Stimulated activated memory B cell treated with anti-CD40 and anti-IgM and Interleukin-4, amounts not matched to agents 10 μg/mL and 1 μg/mL and 100 μg/mL, for 72 hours (primary cell): ENCODE data around the gene MXD1.

Experiments used
- ATAC-seq: fragments of 150-1000 bp; cut with Tn5 transposase; 2 replicates; pipeline ENCODE4 v1.10.0; 2021
- H3K27ac Mint-ChIP-seq: one replicate; pipeline ENCODE4 v1.8.0; 2022; ENCODE audit warnings: mild to moderate bottlenecking, mixed read lengths
- H3K27me3 Mint-ChIP-seq: one replicate; pipeline ENCODE4 v1.8.0; 2022; ENCODE audit warnings: mixed read lengths
- H3K36me3 Mint-ChIP-seq: one replicate; pipeline ENCODE4 v1.8.0; 2022; ENCODE audit warnings: mixed read lengths
- H3K4me1 Mint-ChIP-seq: one replicate; pipeline ENCODE4 v1.8.0; 2022; ENCODE audit warnings: mixed read lengths
- H3K4me3 Mint-ChIP-seq: one replicate; pipeline ENCODE4 v1.8.0; 2022; ENCODE audit warnings: mild to moderate bottlenecking, moderate library complexity, mixed read lengths
- H3K9me3 Mint-ChIP-seq: one replicate; pipeline ENCODE4 v1.8.0; 2022; ENCODE audit warnings: mixed read lengths

The MXD1 gene

DNA sequence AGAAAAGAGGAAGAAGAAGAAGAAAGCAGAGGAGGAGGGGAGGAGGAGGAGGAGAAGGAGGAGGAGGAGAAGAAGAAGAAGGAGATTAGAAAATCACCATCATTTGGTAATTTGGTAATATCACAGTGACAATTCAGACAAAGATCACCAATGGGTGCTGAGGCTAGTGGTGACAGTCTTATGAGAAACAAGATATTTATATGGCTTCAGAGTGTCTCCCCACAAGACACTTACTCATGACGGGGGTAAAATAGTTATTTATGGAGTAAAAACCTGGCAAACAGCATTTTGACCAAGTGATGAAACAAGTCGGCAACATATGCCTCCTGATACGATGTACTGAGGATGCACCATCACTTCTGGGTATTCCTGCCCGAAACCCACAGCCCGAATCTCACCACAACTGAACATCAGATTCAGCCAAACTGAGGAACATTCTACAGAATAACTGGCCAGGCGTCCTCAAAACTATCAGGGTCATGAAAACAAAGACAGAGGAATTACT is 41.6 kb downstream of the MXD1 start:
- no peak for ATAC-seq
- H3K27ac Mint-ChIP-seq: no peak overlapping the region
- H3K36me3 Mint-ChIP-seq: no peaks in the 10 kb centered on the region
- H3K9me3 Mint-ChIP-seq: no peaks in the 10 kb centered on the region
- H3K4me1 Mint-ChIP-seq: peaks cover 11% of the 10 kb centered on the region
- no peaks in the 10 kb centered on the region for H3K27me3 Mint-ChIP-seq
- H3K4me3 Mint-ChIP-seq: no peak overlapping the region

DNA sequence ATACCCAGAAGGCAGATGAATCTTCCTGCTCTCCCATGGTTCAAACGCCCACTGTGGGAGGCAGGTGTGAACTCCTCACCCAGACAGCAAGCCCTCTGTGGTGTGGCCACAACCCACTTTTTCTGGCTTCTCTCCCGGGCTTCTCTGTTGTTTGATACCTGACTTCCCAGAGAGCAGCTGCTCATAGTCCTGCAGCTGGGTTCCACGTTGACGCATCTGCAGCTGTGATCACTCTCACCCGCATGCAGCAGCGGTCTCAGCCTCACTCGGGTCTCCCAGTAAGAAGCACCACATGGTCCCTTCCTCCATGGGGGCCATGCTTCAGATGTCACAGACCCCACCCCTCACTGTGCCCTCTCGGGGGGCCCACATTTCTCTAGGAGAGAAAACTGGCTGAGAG is 43.1 kb downstream of the MXD1 start:
- Mint-ChIP-seq H3K4me3 (no peak overlapping the region), H3K9me3 (no peaks in the 10 kb centered on the region), H3K4me1 (peaks cover 1% of the 10 kb centered on the region), H3K36me3 (no peaks in the 10 kb centered on the region), H3K27me3 (no peaks in the 10 kb centered on the region), H3K27ac (no peak overlapping the region)
- ATAC-seq: no peak

DNA sequence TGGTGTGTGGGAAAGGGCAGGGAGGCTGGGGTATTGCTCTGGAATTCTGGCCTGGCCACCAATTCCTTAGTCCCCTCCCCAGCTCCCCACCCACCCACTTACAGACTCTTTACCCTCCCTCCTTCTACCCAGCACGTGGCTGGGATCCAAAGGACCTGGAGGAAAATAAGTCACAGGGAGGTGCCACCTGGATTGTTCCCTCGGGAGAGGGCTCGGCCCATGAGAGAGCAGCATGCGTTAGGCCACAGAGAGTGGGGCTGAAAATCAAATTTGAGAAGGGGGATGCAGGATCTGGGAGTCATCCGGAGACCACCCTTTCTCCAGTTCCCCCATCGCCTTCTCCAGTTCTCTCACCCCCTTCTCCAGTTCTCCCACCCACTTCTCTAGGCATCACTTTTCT is 43.6 kb downstream of the MXD1 start:
- ATAC-seq: no peak
- no peaks in the 10 kb centered on the region for H3K9me3 Mint-ChIP-seq
- H3K27me3 Mint-ChIP-seq: no peaks in the 10 kb centered on the region
- H3K36me3 Mint-ChIP-seq: no peaks in the 10 kb centered on the region
- H3K4me1 Mint-ChIP-seq: no peaks in the 10 kb centered on the region
- no peak overlapping the region for H3K4me3 Mint-ChIP-seq
- no peak overlapping the region for H3K27ac Mint-ChIP-seq

DNA sequence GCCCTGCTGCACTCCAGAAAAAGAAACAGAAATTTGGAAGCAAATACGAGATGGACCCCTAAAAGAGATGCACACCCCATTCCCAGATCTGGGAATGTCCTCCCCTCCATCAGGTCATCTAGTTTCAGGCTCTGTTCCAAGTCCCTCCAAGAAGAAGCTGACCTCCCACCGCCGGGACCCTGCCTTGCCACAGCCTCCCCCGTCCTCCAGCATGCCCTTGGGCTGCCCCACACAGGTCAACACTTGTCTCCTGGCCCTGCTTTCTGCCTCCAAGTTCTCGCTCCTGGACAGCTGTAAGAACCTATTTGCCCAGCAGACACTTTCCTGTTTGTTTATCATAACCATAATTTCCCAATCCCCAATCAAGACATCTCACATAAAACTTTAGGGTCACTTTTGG is 44.5 kb downstream of the MXD1 start:
- no peak overlapping the region for H3K27ac Mint-ChIP-seq
- no peaks in the 10 kb centered on the region for H3K9me3 Mint-ChIP-seq
- no peak overlapping the region for H3K4me3 Mint-ChIP-seq
- no peak for ATAC-seq
- peaks cover under 1% of the 10 kb centered on the region for H3K4me1 Mint-ChIP-seq
- no peaks in the 10 kb centered on the region for H3K27me3 Mint-ChIP-seq
- no peaks in the 10 kb centered on the region for H3K36me3 Mint-ChIP-seq

DNA sequence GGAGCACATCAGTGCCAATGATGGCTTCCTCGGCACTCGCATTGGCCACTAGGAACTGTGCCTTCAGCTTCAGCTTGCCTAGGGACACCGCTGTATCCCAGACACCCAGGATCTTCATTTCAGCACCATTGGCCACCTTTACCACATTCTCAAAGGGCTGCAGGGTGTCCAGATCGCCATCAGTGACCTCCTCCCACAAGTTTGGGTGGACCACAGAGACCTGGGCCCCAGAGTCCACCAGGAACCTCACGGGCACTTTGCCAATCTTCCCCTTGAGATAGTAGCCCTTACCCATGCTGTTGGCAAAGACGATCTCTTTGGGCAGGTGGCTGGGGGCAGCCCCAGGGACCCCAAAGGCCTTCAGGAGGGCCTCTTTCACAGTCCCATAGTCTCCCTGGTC is 45.9 kb downstream of the MXD1 start:
- Mint-ChIP-seq H3K9me3 (no peaks in the 10 kb centered on the region), H3K36me3 (no peaks in the 10 kb centered on the region), H3K4me1 (peaks cover 6% of the 10 kb centered on the region), H3K27me3 (no peaks in the 10 kb centered on the region), H3K27ac (no peak overlapping the region), H3K4me3 (no peak overlapping the region)
- ATAC-seq: no peak

DNA sequence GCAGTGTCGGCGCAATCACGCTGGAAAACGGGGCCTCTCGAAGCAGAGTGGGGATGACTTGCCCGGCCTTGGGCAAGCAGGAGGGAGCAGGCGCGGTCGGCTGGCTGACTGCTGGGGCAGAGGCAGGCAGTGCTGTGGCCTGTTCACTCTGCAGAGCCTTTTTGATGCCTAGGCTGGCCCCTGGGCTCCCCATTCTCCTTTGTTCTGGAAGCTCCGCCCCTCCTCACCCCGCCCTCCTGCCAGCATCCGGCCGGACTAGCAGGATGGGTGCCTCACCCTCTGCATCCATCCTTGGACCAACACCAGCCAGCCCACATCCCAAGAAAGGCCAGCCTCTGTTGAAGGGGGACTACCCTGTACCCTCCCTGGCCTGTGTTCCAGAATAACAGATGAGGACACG is 46.6 kb downstream of the MXD1 start, which contains the start of gene ASPRV1:
Gene ASPRV1 (minus strand): TSS at position 136 of the 400 bp plus-strand sequence. CDS start 195 bp downstream, outside the sequence.
- H3K36me3 Mint-ChIP-seq: no peaks in the 10 kb centered on the region
- no peak for ATAC-seq
- H3K27ac Mint-ChIP-seq: no peak within 1 kb of the TSS
- H3K27me3 Mint-ChIP-seq: no peaks in the 10 kb centered on the region
- no peaks in the 10 kb centered on the region for H3K9me3 Mint-ChIP-seq
- no peak within 1 kb of the TSS for H3K4me3 Mint-ChIP-seq
- peaks cover 6% of the 10 kb centered on the region for H3K4me1 Mint-ChIP-seq

DNA sequence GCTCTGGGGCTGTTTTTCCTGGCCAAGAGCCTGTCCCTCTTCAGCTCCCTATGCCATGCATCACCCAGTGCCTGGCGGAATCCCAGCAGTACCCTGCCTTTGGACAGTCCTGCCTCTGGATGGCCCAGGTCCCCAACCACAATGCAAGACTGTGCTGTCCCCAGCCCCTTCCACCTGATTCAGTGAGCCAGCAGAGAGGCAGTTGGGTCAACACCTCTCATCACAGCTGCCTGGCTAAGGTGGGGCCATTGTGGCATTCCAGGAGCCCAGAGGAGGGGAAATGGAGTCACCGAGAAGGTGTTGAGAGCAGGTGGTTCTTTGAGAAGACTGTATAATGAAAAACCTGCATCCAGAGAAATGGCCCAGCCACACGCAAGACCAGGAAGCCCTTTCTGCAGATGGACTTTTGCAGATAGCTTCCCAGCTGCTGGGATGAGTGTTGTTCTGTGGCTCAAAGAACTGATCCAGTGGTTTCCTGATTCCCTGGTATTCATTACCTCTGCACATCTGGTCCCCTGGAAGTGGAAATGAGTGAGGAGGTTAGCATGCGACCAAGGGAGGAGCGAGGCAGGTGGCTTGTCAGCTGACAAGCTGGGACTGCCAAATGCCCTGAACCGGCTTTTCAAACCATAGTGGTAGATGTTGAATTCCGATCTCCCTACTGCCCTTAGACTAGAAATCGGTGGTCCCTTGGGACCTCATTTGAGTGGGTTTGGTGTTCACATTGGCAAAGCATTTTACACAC is 48.2 kb downstream of the MXD1 start:
- no peaks in the 10 kb centered on the region for H3K36me3 Mint-ChIP-seq
- no peak overlapping the region for H3K27ac Mint-ChIP-seq

DNA sequence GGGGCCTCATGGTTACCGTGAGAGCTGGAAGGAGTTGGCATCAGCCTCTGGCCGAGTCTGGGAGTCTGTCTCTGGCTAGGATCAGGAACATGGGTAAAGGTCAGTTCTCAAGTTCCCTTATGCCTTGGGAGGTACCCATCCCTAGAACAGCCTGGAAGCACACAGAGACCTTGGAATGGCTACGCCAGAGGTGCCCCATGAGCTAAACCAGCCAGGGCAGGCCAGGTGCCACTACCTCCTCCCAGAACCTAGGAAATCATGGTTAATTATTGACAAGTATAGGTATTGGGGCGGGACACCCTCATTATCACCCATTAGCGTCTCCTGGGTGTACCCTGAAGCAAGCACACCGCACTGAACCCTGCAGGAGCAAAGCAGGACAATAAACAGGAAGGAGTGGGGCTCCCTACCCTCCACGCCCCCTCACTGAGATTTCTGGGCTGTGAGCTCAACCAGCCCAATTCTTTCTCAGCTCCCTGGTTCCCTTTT is 49.5 kb downstream of the MXD1 start:
- H3K36me3 Mint-ChIP-seq: no peaks in the 10 kb centered on the region

More for the DNA sequence above, 48.2 kb downstream of the MXD1 start:
- no peaks in the 10 kb centered on the region for H3K27me3 Mint-ChIP-seq
- H3K9me3 Mint-ChIP-seq: no peaks in the 10 kb centered on the region
- no peak overlapping the region for H3K4me3 Mint-ChIP-seq
- ATAC-seq: no peak
- H3K4me1 Mint-ChIP-seq: peaks cover 6% of the 10 kb centered on the region

DNA sequence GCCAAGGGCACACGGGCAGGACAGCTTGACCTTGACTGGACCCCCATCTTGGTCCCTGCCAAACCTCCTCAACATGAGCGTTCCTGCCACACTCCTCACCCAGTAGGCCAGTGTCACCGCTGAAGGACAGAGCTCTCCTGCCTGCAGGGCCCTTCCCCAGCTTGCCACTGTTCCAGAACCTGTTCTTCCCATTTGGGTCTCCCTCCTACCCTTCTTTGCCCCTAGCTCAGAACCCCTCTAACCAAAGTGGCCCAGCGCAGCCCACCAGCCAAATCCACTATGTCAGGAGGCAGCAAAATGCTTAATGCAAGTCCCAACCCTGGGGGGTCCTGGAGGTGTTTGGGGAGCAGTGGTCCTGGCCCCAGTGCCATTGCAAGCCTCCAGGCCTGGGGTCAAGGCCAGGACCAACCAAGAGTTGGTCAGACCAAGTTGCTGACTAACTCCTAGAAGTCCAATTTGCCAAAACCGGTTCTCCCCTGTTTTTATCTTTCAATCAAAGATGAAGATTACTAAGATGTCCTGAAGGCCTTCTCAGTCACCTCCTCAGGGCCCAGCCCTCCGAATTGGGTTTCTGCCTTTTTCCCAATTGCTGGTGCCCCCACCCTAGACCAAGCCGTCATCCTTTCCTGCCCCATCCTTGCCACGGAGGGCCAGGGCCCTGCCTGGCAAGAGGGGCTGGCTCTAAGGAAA is 51.0 kb downstream of the MXD1 start:
- Mint-ChIP-seq H3K27me3 (no peaks in the 10 kb centered on the region), H3K36me3 (no peaks in the 10 kb centered on the region), H3K9me3 (no peaks in the 10 kb centered on the region), H3K27ac (no peak overlapping the region), H3K4me3 (no peak overlapping the region), H3K4me1 (peaks cover 6% of the 10 kb centered on the region)
- ATAC-seq: no peak

More for the DNA sequence above, 49.5 kb downstream of the MXD1 start:
- Mint-ChIP-seq H3K4me3 (no peak overlapping the region), H3K27ac (no peak overlapping the region), H3K4me1 (peaks cover 6% of the 10 kb centered on the region), H3K27me3 (no peaks in the 10 kb centered on the region), H3K9me3 (no peaks in the 10 kb centered on the region)
- no peak for ATAC-seq

DNA sequence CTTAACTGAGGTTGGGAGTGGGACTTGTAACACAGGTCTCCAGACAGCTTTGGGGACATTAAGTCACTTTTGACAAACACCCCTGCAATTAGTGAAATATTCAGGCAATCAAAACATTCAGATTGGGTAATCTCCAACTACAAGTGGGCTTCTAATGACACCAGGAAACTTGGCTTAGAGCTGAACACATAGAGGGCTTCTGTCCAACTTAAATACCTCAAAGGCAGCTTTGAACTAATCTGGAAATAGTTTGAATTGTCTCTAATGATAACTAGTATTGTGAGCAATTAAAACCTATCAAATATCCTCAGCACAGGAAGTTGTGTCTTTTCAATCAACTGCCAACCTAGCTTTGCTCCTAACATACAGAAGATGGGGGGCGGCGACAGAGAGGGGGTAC is 51.6 kb downstream of the MXD1 start:
- ATAC-seq: no peak
- peaks cover 6% of the 10 kb centered on the region for H3K4me1 Mint-ChIP-seq
- H3K27ac Mint-ChIP-seq: no peak overlapping the region
- no peak overlapping the region for H3K4me3 Mint-ChIP-seq
- H3K27me3 Mint-ChIP-seq: no peaks in the 10 kb centered on the region
- H3K36me3 Mint-ChIP-seq: no peaks in the 10 kb centered on the region
- H3K9me3 Mint-ChIP-seq: no peaks in the 10 kb centered on the region

DNA sequence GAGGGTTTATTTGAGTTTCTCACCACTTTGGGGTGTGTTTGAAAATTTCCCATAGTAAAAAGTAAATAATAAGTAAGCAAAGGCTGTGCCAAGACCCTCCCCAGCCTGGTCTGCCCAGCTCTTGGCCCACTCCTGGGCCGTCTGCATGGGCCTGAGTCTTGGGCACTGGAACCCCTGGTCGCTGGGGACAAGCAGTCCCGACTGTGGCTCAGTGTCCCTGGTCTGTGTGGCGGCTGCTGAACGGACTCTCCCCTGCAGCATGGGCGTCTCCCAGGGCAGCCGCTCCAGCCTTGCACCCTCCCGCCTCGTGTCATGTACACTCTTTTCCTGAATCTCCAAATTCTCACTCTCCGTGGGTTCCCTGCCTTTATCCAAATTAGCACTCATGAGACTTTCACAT is 53.7 kb downstream of the MXD1 start:
- no peaks in the 10 kb centered on the region for H3K9me3 Mint-ChIP-seq
- H3K4me1 Mint-ChIP-seq: peaks cover 6% of the 10 kb centered on the region
- no peak overlapping the region for H3K27ac Mint-ChIP-seq
- H3K4me3 Mint-ChIP-seq: no peak overlapping the region
- H3K36me3 Mint-ChIP-seq: no peaks in the 10 kb centered on the region
- no peak for ATAC-seq
- H3K27me3 Mint-ChIP-seq: no peaks in the 10 kb centered on the region

DNA sequence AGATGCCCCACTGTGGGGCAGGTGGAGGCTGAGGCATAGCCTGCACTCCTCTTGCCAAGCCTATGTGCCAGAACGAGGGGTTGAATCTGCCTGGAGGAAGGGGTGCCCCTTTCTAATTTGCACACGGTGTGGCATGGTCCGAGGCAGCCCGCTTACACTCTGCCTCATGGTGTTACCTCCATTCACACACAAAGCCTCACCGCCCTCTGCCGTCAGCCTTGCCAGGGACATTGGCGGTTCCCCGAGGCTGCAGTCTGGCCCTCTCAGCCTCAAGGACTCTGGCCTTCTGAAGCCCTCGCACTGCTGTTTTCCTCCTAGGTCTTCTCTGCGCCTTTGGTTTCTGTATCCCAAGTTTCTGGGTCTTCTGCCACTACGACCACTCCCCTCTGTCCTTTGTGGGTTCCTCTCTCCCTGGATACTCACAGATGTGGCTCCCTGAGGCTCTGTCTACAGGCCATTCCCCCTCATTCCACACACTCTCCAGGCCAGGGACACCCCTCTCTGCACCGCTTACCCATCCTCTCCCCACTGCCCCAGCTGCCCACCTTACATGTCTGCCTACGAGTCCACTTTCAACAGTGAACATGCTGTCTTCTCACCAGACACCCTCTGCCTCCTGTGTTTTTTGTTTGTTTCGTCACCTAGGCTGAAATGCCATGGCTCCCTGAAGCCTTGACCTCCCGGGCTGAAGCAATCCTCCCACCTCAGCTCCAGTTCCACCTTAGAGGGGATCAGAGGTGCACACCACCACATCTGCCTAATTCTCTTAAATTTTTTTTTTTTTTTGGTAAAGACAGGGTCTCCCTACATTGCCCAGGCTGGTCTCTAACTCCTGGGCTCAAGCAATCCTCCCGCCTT is 54.4 kb downstream of the MXD1 start:
- Mint-ChIP-seq H3K27me3 (no peaks in the 10 kb centered on the region), H3K4me1 (peaks cover 6% of the 10 kb centered on the region), H3K27ac (no peak overlapping the region), H3K9me3 (no peaks in the 10 kb centered on the region), H3K36me3 (no peaks in the 10 kb centered on the region), H3K4me3 (no peak overlapping the region)
- ATAC-seq: no peak

DNA sequence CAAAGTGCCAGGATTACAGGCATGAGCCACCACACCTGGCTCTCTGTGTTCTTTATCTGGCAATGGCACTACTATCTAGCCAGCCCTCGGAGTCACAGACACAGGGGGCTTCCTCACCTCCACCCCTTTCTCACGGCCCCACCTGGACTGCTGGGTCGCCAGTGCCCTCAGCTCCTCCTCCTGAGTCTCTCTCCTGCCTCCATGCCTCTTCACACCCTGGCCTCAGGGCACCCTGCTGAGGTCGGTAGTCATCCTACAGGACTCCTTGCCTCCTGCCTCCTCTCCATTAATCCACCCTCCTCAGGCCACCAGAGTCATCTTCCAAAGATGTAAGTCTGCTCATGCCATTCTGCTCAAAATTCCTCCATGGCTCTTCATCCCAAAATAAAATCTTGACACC is 55.1 kb downstream of the MXD1 start:
- Mint-ChIP-seq H3K4me1 (peaks cover under 1% of the 10 kb centered on the region), H3K27me3 (no peaks in the 10 kb centered on the region), H3K4me3 (no peak overlapping the region), H3K36me3 (no peaks in the 10 kb centered on the region), H3K27ac (no peak overlapping the region), H3K9me3 (no peaks in the 10 kb centered on the region)
- no peak for ATAC-seq

DNA sequence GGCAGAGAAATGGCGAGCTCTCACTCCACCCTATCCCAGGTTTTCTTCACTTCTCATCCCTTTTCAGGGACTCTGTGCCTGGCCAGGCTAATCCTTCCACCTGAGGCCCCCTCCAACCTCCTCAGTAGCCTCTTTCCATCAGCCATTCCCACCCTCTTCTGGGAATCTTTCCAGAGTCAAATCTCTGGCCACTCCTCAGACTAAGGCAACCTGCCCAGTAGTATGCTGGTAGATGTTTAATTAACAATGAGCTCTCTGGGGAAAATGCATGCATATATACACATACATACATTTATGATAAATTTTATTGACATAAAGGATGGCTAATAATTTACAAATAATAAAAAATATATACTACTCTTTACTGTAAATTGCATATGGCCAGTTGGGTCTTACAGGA is 57.9 kb downstream of the MXD1 start:
- Mint-ChIP-seq H3K27ac (no peak overlapping the region), H3K9me3 (no peaks in the 10 kb centered on the region), H3K36me3 (no peaks in the 10 kb centered on the region), H3K27me3 (no peaks in the 10 kb centered on the region), H3K4me1 (no peaks in the 10 kb centered on the region), H3K4me3 (no peak overlapping the region)
- no peak for ATAC-seq

DNA sequence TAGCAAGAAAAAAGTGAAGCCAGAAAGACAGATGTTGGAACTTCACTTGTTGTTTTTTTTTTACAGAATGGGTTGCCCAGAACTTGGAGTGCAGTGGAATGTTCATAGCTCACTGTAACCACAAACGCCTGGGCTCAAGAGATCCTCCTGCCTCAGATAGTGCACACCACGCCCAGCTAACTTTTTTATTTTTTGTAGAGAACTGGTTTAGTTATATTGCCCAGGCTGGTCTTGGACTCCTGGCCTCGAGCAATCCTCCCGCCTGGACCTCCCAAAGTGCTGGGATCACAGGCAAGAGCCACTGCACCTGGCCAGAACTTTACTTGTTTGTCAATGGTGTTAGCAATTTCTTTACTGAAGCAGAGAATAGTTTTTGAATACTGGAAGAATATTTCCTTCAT is 58.4 kb downstream of the MXD1 start:
- H3K4me3 Mint-ChIP-seq: no peak overlapping the region

More for the DNA sequence above, 58.4 kb downstream of the MXD1 start:
- Mint-ChIP-seq H3K36me3 (no peaks in the 10 kb centered on the region), H3K27me3 (no peaks in the 10 kb centered on the region), H3K4me1 (no peaks in the 10 kb centered on the region), H3K9me3 (no peaks in the 10 kb centered on the region), H3K27ac (no peak overlapping the region)
- ATAC-seq: no peak
